GM21390 (cell line): Measurements from ENCODE around the gene TPX2.
"Not testable (repeated sequence)": the region's sequence is repeated elsewhere in the genome, so short reads cannot be mapped to it uniquely, and the experiment has no call there.

Source experiments
- ATAC-seq: cut with Tn5 transposase; IDR thresholded peaks from one replicate; pipeline ENCODE4 v1.9.1; 2021; ENCODE audit not compliant: unreplicated experiment

TPX2 gene

DNA sequence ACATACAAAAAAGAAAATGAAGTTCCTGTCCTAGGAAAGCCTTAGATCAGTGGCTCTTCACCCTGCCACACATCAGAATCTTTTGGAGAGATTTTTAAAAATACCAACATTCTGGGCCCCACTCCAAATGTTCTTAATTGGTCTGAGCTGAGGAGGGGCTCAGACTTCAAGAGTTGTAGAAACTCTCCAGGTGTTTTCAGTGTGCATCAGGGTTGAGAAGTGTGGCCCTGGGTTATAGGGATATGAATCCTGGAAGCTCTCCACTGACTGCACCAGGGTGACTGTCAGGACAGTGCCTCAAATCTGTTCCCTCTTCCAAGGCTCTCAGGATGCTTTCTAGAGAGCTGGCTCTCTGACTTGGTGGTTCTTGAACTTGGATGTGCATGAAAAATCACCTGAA, 74.5 kb downstream of the TPX2 start:
- ATAC-seq, result no peak

- not testable (repeated sequence) for ATAC-seq
Observed at GRCh38 chr20:31814142-31814541, 75.1 kb downstream of the TPX2 start.

- no peak for ATAC-seq
Observed at GRCh38 chr20:31815408-31816188, 76.5 kb downstream of the TPX2 start.

DNA sequence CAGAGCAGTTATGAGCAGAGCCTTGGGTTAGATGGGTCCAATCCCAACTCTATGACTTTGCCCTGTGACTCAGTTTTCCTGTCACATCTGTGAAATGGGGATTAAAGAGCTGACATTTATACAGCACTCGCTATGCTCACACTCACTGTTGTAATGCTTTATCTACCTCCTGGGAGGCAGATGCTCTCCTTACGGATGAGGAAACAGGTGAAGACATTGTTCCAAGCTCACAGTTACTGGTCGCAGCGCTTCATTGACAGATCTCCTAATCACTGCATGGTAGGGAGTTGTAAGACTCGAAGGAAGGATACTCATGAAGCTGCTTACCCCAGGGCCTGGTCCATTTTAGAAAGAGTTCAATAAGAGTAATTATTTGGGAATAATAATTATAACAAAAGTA, 77.1 kb downstream of the TPX2 start:
- no peak for ATAC-seq

GRCh38 chr20:31817461-31817860, 78.4 kb downstream of the TPX2 start:
- no peak for ATAC-seq

DNA sequence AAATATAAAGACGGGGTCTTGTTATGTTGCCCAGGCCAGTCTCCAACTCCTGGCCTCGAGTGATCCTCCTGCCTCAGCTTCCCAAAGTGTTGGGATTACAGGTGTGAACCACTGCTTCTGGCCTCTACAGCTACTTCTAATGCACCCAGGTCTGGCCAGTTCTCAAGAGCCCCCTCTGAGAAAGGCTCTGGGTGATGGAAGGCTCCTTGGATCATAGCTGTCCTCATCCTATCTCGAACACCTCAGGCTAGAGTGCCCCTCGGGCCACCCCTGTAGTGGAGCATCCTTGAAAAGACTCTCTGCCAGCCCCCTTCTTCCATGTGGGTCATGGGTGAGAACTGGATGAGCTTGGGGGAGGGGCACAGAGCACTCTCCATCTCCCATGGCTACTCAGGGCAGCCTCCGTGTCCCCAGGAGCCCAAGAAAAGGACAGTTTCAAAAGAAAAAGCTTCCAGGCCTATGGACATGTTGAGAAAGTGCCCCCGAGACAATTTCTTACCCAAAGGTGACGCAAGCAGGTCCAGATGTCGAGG, 79.4 kb downstream of the TPX2 start:
- ATAC-seq, result no peak

DNA sequence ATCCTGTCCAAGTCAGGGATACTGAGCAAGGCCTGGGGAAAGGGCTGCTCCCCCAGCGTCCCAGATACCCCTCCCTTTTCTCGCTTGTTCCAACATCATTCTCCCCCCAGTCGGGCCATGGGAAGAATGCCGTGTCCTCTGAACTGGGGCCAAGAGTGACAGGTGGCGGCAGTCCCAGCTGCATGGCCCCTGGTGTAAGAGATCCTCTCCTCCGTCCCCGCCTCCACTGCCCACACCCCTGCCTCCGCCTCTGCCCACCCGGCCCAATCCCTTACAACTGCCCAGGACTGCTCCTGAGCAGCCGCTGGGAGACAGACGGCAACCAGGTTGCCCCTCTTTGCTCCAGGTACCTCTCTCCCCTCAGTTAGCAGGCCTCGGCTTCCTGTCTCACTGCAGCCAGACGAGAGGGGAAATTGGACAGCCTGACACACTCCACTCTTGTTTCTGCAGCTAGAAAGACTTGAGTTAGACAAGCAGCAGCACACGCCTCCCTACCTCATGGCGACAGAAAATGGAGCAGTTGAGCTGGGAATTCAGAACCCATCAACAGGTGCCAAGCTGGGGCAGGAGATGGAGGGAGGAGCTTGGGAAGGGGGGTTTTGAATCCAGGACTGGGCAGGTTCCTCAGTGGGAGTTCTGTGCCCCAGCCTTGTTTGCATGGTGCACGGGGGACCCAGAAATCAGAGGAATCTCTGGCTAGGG, 80.1 kb downstream of the TPX2 start, which contains the start of gene MYLK2:
MYLK2 (plus strand) TSS at position 274 of the 702 bp plus-strand sequence; CDS start at position 499, 225 bp downstream.
- no peak for ATAC-seq

DNA sequence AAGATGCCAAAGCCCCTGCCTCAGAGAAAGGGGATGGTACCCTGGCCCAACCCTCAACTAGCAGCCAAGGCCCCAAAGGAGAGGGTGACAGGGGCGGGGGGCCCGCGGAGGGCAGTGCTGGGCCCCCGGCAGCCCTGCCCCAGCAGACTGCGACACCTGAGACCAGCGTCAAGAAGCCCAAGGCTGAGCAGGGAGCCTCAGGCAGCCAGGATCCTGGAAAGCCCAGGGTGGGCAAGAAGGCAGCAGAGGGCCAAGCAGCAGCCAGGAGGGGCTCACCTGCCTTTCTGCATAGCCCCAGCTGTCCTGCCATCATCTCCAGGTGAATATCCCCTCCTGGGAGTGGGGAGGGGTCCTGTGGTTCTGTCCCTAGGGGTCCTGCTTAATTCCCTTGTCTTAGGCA, 81.1 kb downstream of the TPX2 start:
- no peak for ATAC-seq

DNA sequence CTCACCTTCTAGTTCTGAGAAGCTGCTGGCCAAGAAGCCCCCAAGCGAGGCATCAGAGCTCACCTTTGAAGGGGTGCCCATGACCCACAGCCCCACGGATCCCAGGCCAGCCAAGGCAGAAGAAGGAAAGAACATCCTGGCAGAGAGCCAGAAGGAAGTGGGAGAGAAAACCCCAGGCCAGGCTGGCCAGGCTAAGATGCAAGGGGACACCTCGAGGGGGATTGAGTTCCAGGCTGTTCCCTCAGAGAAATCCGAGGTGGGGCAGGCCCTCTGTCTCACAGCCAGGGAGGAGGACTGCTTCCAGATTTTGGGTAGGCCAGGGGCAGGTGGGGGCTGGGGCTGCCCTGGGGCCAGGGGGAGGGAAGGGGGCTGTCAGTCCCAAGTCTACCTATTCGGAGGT, 82.3 kb downstream of the TPX2 start:
- no peak for ATAC-seq

- no peak for ATAC-seq
Observed at GRCh38 chr20:31822421-31823330, 83.6 kb downstream of the TPX2 start.

DNA sequence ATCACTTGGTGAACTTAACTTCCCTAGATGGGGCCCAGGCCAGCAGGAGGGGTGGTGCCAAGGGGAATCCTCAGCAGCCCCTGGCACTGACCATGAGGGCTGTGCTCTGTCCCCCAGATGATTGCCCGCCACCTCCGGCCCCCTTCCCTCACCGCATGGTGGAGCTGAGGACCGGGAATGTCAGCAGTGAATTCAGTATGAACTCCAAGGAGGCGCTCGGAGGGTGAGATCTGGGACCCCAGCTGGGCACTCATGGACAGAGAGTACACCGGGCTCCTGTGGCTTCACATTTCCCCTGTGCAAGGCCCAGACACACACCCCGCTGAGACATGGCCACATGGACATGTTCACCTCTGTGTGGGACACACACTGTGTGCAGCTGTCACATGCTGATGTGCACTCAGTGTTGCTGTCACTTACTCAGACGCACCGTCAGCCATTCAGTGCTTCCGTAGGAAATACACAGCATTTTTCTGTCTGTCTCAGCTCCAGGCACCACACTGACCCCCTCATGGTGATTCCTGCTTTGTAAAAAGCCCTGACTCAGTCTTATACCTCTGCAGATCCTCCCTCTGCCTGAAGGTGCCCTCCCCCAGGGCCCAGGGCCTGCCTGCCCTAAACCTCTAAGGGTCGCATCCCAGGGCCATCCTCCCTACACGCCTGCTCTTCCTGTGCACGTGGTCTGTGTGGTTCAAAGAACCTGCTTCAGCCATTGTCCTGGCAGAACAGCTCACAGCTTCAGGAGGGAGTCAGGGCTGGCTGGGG, 84.5 kb downstream of the TPX2 start:
- ATAC-seq, result no peak

- no peak for ATAC-seq
Observed at GRCh38 chr20:31824125-31824485, 85.0 kb downstream of the TPX2 start.

DNA sequence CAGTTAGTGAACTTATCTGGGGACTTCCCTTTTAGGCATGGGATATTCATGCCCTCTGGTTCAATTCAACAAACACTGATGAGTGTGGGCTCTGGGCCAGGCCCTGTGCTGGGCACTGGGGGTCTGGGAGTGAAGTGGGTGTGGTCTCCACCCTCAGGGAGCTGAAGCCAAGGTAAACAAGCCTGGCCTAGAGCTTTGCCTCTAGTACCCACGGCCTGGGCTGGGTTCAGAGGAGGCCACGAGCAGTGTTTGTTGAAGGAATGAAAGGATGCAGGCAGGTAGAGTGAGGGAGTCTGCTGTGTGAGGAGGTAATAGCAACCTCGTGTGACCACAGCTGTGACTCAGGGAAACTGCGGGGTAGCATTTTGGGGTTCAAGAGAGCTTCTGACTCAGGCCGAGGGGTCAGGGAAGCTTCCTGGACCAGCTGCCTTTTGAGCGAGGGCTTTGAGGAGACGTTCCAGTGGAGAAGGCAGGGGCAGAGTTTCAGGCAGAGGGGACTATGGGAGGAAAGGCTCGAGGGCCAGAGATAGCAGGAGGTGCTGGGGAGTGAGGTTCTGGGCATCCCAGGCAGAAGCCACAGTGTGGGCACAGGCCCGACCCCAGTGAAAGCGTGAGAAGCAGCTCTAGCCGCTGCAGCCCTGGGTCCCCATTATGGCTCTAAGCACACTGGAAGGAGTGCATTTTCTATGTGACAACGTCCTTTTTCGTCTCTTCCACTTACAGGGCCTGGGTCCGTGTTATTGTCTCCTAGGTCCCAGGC, 85.6 kb downstream of the TPX2 start:
- ATAC-seq, result no peak

GRCh38 chr20:31826074-31826473, 87.0 kb downstream of the TPX2 start:
- no peak for ATAC-seq

- no peak for ATAC-seq
Observed at GRCh38 chr20:31827059-31827458, 88.0 kb downstream of the TPX2 start.

DNA sequence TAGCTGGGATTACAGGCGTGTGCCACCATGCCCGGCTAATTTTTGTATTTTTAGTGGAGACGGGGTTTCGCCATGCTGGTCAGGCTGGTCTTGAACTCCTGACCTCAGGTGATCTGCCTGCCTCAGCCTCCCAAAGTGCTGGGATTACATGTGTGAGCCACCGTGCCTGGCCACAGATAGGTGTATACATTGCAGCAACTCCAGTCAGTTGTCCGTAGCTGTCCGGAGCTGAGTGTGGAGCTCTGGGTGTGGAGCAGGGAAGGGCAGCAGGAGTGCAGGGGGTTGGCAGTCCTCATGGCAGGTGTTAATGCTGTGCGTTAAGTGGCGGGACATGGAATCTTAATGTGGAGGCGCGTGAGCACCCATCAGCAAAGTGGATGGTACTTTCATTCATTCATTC, 88.9 kb downstream of the TPX2 start:
- ATAC-seq, result not testable (repeated sequence)

- no peak for ATAC-seq
Observed at GRCh38 chr20:31829731-31830130, 90.6 kb downstream of the TPX2 start.

DNA sequence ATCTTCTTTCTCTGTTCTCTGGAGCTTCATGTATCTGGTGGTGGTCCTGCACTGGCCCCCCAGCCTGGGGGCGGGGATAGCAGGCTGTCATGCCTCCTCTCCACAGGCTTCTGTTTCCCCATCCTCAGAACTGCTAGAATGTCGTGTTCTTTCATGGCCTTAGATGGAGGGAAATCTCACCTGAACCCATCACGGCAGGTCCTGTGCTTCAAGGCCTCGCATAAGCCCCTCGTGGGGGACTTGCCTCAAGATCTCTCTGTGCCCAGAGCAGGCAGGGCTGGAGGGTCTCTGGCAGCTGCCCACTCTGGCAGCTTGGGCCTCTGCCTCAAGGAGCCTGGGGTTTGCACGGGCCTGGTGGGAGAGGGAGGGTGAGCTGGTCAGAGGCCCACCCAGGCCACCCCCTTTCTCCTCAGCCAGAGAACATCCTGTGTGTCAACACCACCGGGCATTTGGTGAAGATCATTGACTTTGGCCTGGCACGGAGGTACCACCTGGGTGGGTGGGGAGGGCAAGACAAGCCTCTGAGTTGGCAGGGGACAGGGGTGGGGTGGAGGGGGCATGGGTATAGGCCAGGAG, 91.4 kb downstream of the TPX2 start:
- ATAC-seq, result no peak

- ATAC-seq, result no peak
Observed at GRCh38 chr20:31831211-31831610, 92.1 kb downstream of the TPX2 start.
